ENCODE results near the gene ASB8.

GRCh38 chr12:48109424-48109823 is 47.9 kb downstream of the ASB8 start:
- TF ChIP-seq ZFP3 (CRISPR knock-in tag; IDR thresholded peaks at IDR 0.05) (no peak), PATZ1 (CRISPR knock-in tag; IDR thresholded peaks at IDR 0.05; ENCODE audit: borderline replicate concordance) (no peak), BACH2 (CRISPR knock-in tag; IDR thresholded peaks at IDR 0.05; ENCODE audit: borderline replicate concordance) (no peak), ZC3H10 (CRISPR knock-in tag; IDR thresholded peaks at IDR 0.05) (no peak), GLIS3 (CRISPR knock-in tag; IDR thresholded peaks at IDR 0.05) (no peak), OSR1 (CRISPR knock-in tag; IDR thresholded peaks at IDR 0.05) (no peak), ARNTL (CRISPR knock-in tag; IDR thresholded peaks at IDR 0.05; ENCODE audit: borderline replicate concordance, low read depth) (no peak), SNAI2 (CRISPR knock-in tag; IDR thresholded peaks at IDR 0.05) (no peak)
